Glutamatergic neuron (in vitro differentiated cells): ENCODE results near the gene SEMA3G. TPM values are rescaled to one million over a fixed set of nuclear protein-coding genes. Genes with fewer than 3 reads are reported as not detected.

Source experiments
- DNase-seq: peaks from one replicate; pipeline ENCODE4 v3.0.0; 2022
- H3K27ac Mint-ChIP-seq: one replicate; pipeline ENCODE4 v1.8.0; 2020; ENCODE audit warnings: mild to moderate bottlenecking, mixed read lengths, inconsistent platforms; ENCODE audit not compliant: unreplicated experiment
- H3K27me3 Mint-ChIP-seq: one replicate; pipeline ENCODE4 v1.8.0; 2020; ENCODE audit warnings: mild to moderate bottlenecking, moderate library complexity, mixed read lengths, inconsistent platforms; ENCODE audit not compliant: unreplicated experiment
- H3K36me3 Mint-ChIP-seq: one replicate; pipeline ENCODE4 v1.8.0; 2020; ENCODE audit warnings: mild to moderate bottlenecking, mixed read lengths, inconsistent platforms; ENCODE audit not compliant: unreplicated experiment
- H3K4me1 Mint-ChIP-seq: one replicate; pipeline ENCODE4 v1.8.0; 2020; ENCODE audit warnings: mild to moderate bottlenecking, low read depth, mixed read lengths, inconsistent platforms; ENCODE audit not compliant: unreplicated experiment
- H3K4me3 Mint-ChIP-seq: one replicate; pipeline ENCODE4 v1.8.0; 2020; ENCODE audit warnings: mild to moderate bottlenecking, mixed read lengths, inconsistent platforms; ENCODE audit not compliant: unreplicated experiment
- H3K9me3 Mint-ChIP-seq: one replicate; pipeline ENCODE4 v1.8.0; 2020; ENCODE audit warnings: mild to moderate bottlenecking, moderate library complexity, mixed read lengths, inconsistent platforms; ENCODE audit not compliant: unreplicated experiment
- total RNA-seq: library from RNA; stranded (reverse); fragmentation: NEBNext Ultra II Directional; extraction: Animal tissue kit (Norgen Biotek cat#: 25700); gene quantifications from one replicate; pipeline ENCODE4 v1.2.1, GENCODE V29; 2021; ENCODE audit not compliant: unreplicated experiment
- TF ChIP-seq, protein P1 (sequence below): fragments of 200-600 bp; sonication (generic); IDR thresholded peaks from one replicate; pipeline ENCODE4 v1.5.0; 2021; ENCODE audit not compliant: partially characterized antibody, unreplicated experiment

SEMA3G gene
- total RNA-seq, 1 donor from 2014 or later = 0.59 TPM

DNA sequence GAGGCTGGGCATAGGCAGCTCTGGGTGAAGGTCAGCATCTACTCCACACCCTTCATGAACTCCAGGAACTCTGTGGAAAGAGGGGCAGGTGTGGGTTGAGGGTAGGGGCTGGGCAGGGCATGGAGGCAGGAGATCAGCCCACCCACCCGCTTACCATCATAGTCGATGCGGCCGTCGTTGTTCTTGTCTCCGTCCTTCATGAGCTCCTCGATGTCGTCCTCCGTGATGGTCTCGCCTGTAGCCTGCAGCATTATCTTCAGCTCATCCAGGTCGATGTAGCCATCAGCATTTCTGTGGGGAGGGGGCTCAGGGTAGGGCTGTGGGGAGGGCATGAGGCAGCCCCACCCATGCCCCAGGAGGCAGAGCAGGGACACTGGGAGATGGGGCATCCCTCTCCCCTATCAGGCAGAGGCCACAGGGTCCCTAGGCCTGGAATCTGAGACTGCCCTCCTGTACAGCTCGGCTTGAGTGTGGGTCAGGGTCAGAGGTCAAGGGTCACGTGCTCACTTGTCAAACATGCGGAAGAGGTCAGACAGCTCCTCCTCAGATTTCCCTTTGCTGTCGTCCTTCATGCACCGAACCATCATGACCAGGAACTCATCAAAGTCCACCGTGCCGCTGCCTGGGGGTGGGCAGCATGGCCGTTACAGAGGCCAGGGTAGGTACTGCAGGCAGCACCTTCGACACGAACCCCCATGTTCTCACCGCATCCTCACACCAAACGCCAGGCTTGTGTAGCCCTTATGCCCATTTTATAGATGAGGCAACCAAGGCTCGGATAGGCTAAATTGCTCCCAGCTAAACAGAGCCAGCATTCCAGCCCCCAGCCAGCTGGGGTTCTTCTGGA, 6.6 kb upstream of the SEMA3G start:
- Mint-ChIP-seq H3K9me3 (peaks cover 11% of the 10 kb centered on the region), H3K4me1 (peaks cover 12% of the 10 kb centered on the region), H3K27me3 (peaks cover 14% of the 10 kb centered on the region), H3K27ac (no peak overlapping the region), H3K36me3 (no peaks in the 10 kb centered on the region), H3K4me3 (peak overlapping the region; percentile 52)
- TF ChIP-seq, protein P1, sequence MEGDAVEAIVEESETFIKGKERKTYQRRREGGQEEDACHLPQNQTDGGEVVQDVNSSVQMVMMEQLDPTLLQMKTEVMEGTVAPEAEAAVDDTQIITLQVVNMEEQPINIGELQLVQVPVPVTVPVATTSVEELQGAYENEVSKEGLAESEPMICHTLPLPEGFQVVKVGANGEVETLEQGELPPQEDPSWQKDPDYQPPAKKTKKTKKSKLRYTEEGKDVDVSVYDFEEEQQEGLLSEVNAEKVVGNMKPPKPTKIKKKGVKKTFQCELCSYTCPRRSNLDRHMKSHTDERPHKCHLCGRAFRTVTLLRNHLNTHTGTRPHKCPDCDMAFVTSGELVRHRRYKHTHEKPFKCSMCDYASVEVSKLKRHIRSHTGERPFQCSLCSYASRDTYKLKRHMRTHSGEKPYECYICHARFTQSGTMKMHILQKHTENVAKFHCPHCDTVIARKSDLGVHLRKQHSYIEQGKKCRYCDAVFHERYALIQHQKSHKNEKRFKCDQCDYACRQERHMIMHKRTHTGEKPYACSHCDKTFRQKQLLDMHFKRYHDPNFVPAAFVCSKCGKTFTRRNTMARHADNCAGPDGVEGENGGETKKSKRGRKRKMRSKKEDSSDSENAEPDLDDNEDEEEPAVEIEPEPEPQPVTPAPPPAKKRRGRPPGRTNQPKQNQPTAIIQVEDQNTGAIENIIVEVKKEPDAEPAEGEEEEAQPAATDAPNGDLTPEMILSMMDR = peak; percentile 20
- no peak for DNase-seq

DNA sequence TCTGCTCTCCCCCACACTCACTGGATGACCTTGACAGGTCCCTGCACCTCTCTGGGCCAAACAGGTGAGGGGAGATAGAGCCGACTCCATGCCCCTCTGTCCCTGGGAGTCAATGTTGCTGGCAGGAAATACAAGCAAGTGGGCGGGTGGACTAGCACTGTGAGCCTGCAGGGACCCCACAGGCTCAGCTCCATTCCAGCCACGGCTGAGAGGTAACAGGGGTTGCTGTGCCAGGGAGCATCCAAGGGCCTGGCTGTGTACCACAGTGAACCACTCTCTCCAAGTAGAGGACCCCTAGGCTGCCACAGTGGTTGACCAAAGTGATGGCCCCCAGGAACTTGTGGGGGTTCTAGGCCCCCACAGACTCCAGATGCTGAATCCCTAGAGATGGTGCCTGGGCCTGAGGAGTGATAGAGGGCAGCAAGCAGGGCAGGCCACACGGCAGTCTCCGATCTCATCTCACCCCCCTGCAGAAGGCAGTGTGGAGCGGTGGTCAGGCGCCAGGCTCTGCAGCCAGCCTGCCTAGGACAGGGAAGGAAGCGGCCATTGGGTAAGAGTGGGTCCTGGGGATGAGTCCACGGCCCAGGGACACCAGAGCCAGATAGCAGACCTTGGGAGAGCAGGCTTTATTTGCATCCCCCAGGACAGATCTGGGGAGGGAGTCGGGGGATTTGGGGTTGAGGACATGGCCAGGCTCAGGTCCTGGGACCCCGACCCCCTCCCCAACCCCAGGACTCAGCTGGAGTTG, 5.8 kb upstream of the SEMA3G start:
- no peaks in the 10 kb centered on the region for H3K36me3 Mint-ChIP-seq
- peaks cover 12% of the 10 kb centered on the region for H3K4me1 Mint-ChIP-seq
- H3K4me3 Mint-ChIP-seq = no peak overlapping the region
- DNase-seq = no peak
- TF ChIP-seq, protein P1 = no peak
- H3K9me3 Mint-ChIP-seq = peaks cover 7% of the 10 kb centered on the region
- no peak overlapping the region for H3K27ac Mint-ChIP-seq
- H3K27me3 Mint-ChIP-seq = peaks cover 9% of the 10 kb centered on the region

DNA sequence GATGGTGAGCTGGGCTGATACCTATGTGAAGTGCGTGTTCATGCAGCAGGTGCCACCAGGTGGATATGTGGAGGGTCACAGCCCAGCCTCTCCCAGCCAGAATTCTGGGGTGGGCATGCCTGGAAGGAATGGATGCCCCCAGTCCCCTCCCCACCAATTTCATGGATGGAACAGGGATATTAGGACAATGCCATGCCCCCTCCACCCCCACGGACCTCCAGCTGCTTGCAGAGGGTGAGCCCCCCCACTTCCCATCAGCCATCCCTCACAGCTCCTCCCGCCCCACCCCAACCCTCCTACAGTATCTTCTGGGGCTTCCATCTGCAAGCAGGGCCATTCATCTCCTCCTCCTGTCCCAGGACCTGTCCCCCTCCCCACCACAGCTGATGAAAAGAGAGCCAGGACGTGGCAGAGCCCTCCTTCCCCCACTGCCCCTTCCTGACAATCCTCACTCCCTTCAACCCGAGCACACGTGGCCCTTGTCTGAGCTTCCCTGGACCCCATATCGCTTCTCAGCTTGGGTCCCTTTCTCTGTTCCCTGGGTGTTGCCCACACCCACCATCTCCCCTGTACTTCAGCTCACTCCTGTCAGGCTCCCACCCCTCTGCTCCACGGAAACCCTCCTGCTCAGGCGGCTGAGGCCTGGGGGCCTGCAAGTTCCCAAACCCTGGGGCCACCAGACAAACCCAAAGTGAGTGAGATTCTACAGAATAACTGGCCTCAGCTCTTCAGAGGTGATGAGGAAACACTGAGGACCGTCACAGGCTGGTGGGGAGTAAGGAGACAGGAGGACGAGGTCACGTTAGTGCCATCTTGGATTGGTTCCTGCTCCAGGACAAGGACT, 2.8 kb upstream of the SEMA3G start:
- Mint-ChIP-seq H3K9me3 (no peaks in the 10 kb centered on the region), H3K27ac (no peak overlapping the region), H3K27me3 (peaks cover 5% of the 10 kb centered on the region), H3K4me3 (no peak overlapping the region), H3K4me1 (peaks cover 8% of the 10 kb centered on the region), H3K36me3 (no peaks in the 10 kb centered on the region)
- TF ChIP-seq, protein P1 = no peak
- no peak for DNase-seq

DNA sequence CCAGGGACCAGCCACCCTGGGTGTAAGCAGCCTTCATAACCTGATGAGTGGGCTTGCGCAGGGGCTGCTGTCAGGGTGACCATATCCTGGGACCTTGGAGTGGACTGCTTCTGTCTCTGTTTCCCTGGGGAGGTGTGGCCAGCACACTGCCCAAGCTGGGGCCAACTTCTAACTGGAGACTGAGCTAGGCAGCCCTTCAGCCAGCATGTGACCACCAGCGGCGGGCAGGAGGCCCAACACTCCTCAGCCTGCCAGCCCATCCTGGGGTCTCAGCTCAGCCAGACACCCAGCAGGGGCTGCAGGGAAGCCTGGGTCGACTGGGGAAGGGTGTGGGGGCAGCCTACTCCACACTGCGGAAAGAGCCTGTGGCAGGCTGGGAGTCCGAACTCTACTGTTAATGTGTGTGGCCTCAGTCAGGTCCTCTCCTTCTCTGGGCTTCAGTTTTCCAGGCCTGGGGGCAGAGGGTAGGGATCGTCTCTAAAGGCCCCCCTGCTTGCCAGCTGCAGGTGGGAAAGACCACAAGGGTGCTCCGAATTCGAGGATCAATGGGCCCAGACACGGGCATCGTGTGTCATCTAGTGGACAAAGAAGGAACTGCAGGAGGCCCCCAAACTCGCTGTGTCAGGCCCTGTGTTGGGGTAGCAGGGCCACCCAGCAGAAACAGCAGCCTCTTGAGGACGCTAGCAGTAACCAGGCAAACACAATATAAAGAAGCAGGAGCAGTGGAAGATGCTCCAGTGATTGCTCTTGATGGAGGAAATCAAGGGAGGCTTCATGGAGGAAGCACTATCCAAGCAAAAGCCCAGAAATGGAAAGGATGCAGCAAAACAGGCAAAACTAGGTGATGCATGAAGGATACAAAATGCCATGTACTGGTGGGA, 2.0 kb upstream of the SEMA3G start:
- H3K4me1 Mint-ChIP-seq = peaks cover 8% of the 10 kb centered on the region
- H3K36me3 Mint-ChIP-seq = no peaks in the 10 kb centered on the region
- H3K9me3 Mint-ChIP-seq = no peaks in the 10 kb centered on the region
- H3K4me3 Mint-ChIP-seq = no peak overlapping the region
- H3K27ac Mint-ChIP-seq = no peak overlapping the region
- H3K27me3 Mint-ChIP-seq = peaks cover 5% of the 10 kb centered on the region
- peak; percentile 78 for DNase-seq
- TF ChIP-seq, protein P1 = peak; percentile 100
